ENCODE results near the gene EFCAB5. TPM values are rescaled to one million over a fixed set of nuclear protein-coding genes. Genes with fewer than 3 reads are reported as not detected.

EFCAB5 gene
- total and polyA plus RNA-seq, 2 of the 13 experiments (the other 11 are each of a cell fraction or from before 2014, with no cell fraction given): 0.15 TPM; not detected in 1

DNA sequence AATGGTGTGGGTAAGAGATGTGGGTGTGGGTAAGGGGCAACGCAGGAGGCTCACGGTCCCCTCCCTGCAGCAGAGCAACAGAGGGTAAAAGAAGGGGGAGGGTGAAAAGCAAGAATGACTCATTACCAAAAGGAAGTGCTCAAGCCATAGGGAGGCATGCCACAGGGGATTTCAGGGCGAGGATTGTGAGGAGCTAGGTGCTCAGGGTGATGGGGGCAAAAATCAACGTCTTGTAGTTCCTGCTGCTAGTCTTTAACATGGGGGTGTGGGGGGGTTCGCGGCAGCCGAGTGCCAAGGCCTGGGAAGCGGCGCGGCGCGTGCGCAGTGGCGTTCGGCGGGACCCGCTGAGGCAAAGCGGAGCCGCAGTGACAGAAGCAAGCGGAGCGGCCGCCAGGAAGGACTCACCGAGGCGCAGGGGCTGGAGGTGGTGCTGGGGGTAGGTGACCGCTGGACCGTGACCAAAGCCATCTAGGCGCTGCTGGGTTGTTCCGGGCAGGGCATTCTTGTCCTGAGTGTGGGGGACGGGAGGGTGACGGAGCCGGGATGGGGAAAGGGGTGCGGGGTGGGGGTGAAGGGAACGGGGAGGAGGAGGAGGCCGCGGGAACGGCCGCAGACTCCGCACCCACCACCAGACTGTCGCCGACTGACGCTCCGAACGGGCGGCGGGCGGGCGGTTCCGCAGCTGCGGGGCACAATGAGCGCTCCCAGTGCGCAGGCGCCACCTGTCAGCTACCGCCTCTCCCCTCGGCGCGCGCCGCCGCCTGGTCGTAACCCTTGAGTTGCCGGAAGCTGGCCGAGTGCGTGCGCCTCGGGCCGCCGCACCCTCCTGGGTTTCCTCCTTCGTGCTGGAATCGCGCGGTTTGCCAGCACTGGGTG lies 11.7 kb upstream of the EFCAB5 start, which contains the start of gene SSH2 (continued):
- TF ChIP-seq, protein P1, sequence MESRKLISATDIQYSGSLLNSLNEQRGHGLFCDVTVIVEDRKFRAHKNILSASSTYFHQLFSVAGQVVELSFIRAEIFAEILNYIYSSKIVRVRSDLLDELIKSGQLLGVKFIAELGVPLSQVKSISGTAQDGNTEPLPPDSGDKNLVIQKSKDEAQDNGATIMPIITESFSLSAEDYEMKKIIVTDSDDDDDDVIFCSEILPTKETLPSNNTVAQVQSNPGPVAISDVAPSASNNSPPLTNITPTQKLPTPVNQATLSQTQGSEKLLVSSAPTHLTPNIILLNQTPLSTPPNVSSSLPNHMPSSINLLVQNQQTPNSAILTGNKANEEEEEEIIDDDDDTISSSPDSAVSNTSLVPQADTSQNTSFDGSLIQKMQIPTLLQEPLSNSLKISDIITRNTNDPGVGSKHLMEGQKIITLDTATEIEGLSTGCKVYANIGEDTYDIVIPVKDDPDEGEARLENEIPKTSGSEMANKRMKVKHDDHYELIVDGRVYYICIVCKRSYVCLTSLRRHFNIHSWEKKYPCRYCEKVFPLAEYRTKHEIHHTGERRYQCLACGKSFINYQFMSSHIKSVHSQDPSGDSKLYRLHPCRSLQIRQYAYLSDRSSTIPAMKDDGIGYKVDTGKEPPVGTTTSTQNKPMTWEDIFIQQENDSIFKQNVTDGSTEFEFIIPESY (CRISPR knock-in tag; IDR thresholded peaks at IDR 0.05): no peak
- TF ChIP-seq POGZ (CRISPR knock-in tag; IDR thresholded peaks at IDR 0.05) (peak; percentile 61), KDM1A (CRISPR knock-in tag; IDR thresholded peaks at IDR 0.05) (no peak), HMG20B (CRISPR knock-in tag; conservative IDR thresholded peaks at IDR 0.05) (no peak), CHD4 (IDR thresholded peaks at IDR 0.05; ENCODE audit: borderline replicate concordance, low read length) (no peak), SALL2 (CRISPR knock-in tag; IDR thresholded peaks at IDR 0.05) (peak; percentile 63), RFX5 (IDR thresholded peaks at IDR 0.05; ENCODE audit: low read depth, low read length) (no peak), ZFP41 (CRISPR knock-in tag; IDR thresholded peaks at IDR 0.05; ENCODE audit: borderline replicate concordance) (no peak), ZNF205 (CRISPR knock-in tag; IDR thresholded peaks at IDR 0.05) (peak; percentile 71; the same call in 1 of the 2 replicates), RBFOX2 (IDR thresholded peaks at IDR 0.05; ENCODE audit: low read depth, low read length) (peak; percentile 74), MED13 (CRISPR knock-in tag; IDR thresholded peaks at IDR 0.05) (peak; percentile 53; the same call in 1 of the 2 replicates), MAFK (conservative IDR thresholded peaks at IDR 0.05 in 1 of 2, IDR thresholded peaks at IDR 0.05 in 1 of 2; ENCODE audit: low read length in 2 of 2) (no peak), KDM6A (CRISPR knock-in tag; IDR thresholded peaks at IDR 0.05; ENCODE audit: low read depth) (no peak)
- TF ChIP-seq, protein P2, sequence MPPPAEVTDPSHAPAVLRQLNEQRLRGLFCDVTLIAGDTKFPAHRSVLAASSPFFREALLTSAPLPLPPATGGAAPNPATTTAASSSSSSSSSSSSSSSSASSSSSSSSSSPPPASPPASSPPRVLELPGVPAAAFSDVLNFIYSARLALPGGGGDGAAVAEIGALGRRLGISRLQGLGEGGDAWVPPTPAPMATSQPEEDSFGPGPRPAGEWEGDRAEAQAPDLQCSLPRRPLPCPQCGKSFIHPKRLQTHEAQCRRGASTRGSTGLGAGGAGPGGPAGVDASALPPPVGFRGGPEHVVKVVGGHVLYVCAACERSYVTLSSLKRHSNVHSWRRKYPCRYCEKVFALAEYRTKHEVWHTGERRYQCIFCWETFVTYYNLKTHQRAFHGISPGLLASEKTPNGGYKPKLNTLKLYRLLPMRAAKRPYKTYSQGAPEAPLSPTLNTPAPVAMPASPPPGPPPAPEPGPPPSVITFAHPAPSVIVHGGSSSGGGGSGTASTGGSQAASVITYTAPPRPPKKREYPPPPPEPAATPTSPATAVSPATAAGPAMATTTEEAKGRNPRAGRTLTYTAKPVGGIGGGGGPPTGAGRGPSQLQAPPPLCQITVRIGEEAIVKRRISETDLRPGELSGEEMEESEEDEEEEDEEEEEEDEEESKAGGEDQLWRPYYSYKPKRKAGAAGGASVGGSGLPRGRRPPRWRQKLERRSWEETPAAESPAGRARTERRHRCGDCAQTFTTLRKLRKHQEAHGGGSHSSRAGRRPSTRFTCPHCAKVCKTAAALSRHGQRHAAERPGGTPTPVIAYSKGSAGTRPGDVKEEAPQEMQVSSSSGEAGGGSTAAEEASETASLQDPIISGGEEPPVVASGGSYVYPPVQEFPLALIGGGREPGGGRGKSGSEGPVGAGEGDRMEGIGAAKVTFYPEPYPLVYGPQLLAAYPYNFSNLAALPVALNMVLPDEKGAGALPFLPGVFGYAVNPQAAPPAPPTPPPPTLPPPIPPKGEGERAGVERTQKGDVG (CRISPR knock-in tag; IDR thresholded peaks at IDR 0.05; ENCODE audit: borderline replicate concordance): no peak
- TF ChIP-seq, protein P3, sequence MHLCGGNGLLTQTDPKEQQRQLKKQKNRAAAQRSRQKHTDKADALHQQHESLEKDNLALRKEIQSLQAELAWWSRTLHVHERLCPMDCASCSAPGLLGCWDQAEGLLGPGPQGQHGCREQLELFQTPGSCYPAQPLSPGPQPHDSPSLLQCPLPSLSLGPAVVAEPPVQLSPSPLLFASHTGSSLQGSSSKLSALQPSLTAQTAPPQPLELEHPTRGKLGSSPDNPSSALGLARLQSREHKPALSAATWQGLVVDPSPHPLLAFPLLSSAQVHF (CRISPR knock-in tag; IDR thresholded peaks at IDR 0.05): no peak
- TF ChIP-seq, protein P4, sequence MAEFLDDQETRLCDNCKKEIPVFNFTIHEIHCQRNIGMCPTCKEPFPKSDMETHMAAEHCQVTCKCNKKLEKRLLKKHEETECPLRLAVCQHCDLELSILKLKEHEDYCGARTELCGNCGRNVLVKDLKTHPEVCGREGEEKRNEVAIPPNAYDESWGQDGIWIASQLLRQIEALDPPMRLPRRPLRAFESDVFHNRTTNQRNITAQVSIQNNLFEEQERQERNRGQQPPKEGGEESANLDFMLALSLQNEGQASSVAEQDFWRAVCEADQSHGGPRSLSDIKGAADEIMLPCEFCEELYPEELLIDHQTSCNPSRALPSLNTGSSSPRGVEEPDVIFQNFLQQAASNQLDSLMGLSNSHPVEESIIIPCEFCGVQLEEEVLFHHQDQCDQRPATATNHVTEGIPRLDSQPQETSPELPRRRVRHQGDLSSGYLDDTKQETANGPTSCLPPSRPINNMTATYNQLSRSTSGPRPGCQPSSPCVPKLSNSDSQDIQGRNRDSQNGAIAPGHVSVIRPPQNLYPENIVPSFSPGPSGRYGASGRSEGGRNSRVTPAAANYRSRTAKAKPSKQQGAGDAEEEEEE (CRISPR knock-in tag; IDR thresholded peaks at IDR 0.05; ENCODE audit: borderline replicate concordance): no peak
- TF ChIP-seq, protein P5, sequence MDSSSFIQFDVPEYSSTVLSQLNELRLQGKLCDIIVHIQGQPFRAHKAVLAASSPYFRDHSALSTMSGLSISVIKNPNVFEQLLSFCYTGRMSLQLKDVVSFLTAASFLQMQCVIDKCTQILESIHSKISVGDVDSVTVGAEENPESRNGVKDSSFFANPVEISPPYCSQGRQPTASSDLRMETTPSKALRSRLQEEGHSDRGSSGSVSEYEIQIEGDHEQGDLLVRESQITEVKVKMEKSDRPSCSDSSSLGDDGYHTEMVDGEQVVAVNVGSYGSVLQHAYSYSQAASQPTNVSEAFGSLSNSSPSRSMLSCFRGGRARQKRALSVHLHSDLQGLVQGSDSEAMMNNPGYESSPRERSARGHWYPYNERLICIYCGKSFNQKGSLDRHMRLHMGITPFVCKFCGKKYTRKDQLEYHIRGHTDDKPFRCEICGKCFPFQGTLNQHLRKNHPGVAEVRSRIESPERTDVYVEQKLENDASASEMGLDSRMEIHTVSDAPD (CRISPR knock-in tag; IDR thresholded peaks at IDR 0.05): no peak
- TF ChIP-seq, protein P6, sequence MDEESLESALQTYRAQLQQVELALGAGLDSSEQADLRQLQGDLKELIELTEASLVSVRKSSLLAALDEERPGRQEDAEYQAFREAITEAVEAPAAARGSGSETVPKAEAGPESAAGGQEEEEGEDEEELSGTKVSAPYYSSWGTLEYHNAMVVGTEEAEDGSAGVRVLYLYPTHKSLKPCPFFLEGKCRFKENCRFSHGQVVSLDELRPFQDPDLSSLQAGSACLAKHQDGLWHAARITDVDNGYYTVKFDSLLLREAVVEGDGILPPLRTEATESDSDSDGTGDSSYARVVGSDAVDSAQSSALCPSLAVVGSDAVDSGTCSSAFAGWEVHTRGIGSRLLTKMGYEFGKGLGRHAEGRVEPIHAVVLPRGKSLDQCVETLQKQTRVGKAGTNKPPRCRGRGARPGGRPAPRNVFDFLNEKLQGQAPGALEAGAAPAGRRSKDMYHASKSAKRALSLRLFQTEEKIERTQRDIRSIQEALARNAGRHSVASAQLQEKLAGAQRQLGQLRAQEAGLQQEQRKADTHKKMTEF (CRISPR knock-in tag; IDR thresholded peaks at IDR 0.05): peak; percentile 50; the same call in 1 of the 2 replicates
